Panc1 (cell line): Measurements from ENCODE around the gene SYNPR.

Experiments
- CTCF ChIP-seq: fragments of 450-650 bp; IDR thresholded peaks from 2 replicates; pipeline ENCODE4 v1.5.1; 2017; ENCODE audit warnings: mild to moderate bottlenecking
- POLR2AphosphoS5 ChIP-seq: IDR thresholded peaks from 2 replicates; pipeline ENCODE4 v1.6.1; 2012; ENCODE audit warnings: mild to moderate bottlenecking, low read depth, low read length, moderate library complexity
- REST ChIP-seq, 2 experiments: IDR thresholded peaks; 2 replicates each; pipeline ENCODE4 v1.6.1; 2011 to 2012; ENCODE audit warnings: low read depth in 2 of 2, control low read depth in 1 of 2, low read length in 1 of 2, mild to moderate bottlenecking in 1 of 2, moderate library complexity in 1 of 2; ENCODE audit not compliant: insufficient read depth in 1 of 2

- TF ChIP-seq POLR2AphosphoS5 (no peak), REST (IDR thresholded peaks at IDR 0.05; ENCODE audit: insufficient read depth in 1 of 2, low read depth in 2 of 2, low read length in 1 of 2) (no peak), CTCF (no peak)
These were observed 65.6 kb downstream of the SYNPR start for GRCh38 chr3:63343674-63344073.
